NCI-H1105 treated with DMSO at 0.1 percent for 48 hours (cell line): Measurements from ENCODE around the gene NHERF2.
A peak's percentile ranks its signal among the peaks of the same experiment; 100 is the strongest.

Experiments used
- DNase-seq: peaks from one replicate; lab custom pipeline; 2025; lab: John Stamatoyannopoulos, UW

NHERF2 gene

GRCh38 chr16:1991135-1991551 lies 35.6 kb upstream of the NHERF2 start:
- DNase-seq = no peak

DNA sequence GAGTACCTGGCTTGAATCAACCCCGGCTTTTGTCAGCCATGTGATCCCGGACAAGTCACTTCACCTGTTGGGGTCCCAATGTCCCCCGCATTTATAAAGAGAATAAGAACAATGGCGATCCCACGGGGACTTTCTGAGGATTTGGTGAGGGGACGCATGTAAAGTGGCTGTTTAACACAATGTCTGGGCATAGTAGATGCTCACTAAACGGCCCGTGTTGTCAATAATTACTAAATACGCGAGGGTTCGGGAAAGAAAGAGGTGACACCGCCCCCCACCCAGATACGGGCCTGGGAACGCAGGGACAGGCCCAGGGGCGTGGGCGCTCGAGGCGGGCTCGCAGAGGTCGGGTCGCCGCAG lies 35.1 kb upstream of the NHERF2 start:
- DNase-seq = no peak

GRCh38 chr16:1991948-1992703 lies 34.6 kb upstream of the NHERF2 start:
- no peak for DNase-seq

DNA sequence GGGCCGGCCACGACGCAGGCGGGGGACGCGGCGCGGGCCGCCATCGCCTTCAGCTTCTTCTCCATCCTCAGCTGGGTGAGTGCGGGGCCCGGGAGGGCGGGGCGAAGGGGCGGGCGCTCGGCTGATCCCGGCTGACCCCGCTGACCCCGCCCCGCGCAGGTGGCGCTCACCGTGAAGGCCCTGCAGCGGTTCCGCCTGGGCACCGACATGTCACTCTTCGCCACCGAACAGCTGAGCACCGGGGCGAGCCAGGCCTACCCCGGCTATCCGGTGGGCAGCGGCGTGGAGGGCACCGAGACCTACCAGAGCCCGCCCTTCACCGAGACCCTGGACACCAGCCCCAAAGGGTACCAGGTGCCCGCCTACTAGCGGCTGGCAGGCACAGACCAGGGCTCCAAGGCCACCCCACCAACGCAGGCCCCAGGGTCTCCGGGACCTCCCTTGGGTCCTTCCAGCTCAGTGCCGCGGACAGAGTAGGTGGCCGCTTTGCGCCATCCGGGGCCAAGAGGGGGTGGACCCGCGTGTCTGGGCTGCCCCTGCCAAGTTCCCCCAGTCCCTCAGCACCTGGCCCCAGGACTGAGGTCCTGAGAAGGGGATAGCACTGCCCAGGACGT lies 33.9 kb upstream of the NHERF2 start:
- no peak for DNase-seq

DNA sequence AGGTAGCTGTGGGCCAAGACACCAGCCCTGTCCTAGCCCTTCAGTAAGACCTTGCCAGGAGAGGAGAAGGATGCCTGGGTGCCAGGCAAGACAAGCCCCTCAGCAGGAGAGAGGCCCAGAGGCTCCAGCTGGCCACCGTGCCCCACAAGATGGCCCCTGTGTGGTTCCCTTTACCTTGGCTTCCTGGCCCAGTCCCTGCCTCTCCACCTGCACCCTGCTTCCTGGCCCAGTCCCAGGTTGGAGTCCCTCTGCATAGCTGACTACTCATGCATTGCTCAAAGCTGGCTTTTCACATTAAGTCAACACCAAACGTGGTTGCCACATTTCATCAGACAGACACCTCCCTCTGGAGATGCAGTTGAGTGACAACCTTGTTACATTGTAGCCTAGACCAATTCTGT lies 33.0 kb upstream of the NHERF2 start:
- no peak for DNase-seq

- DNase-seq = no peak
Measured at GRCh38 chr16:1997494-1998359, 29.0 kb upstream of the NHERF2 start.

- no peak for DNase-seq
Measured at GRCh38 chr16:1998360-1998835, 28.3 kb upstream of the NHERF2 start.

- no peak for DNase-seq
Measured at GRCh38 chr16:1998852-1999801, 27.6 kb upstream of the NHERF2 start.

- DNase-seq = no peak
Measured at GRCh38 chr16:1999866-2000514, 26.7 kb upstream of the NHERF2 start.

DNA sequence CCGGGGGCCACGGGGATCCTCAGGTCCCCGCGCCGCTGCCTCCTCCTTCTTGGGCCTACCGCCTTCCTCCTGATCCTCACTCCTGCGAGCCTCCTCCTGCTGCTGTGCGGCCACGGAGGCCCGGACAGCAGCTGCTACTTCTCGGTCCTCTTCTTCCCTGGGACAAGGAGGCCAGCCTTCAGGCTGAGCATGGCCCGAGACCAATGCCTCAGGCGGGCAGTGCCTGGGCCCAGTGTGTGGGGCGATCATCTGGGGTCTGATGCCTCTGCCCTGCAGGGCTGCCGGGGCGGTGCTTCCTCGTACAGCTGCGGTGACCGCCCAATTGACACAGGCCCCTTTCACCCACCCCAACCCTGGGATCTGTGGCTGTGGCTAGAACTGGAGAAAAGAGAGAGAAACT lies 25.7 kb upstream of the NHERF2 start:
- DNase-seq = no peak

DNA sequence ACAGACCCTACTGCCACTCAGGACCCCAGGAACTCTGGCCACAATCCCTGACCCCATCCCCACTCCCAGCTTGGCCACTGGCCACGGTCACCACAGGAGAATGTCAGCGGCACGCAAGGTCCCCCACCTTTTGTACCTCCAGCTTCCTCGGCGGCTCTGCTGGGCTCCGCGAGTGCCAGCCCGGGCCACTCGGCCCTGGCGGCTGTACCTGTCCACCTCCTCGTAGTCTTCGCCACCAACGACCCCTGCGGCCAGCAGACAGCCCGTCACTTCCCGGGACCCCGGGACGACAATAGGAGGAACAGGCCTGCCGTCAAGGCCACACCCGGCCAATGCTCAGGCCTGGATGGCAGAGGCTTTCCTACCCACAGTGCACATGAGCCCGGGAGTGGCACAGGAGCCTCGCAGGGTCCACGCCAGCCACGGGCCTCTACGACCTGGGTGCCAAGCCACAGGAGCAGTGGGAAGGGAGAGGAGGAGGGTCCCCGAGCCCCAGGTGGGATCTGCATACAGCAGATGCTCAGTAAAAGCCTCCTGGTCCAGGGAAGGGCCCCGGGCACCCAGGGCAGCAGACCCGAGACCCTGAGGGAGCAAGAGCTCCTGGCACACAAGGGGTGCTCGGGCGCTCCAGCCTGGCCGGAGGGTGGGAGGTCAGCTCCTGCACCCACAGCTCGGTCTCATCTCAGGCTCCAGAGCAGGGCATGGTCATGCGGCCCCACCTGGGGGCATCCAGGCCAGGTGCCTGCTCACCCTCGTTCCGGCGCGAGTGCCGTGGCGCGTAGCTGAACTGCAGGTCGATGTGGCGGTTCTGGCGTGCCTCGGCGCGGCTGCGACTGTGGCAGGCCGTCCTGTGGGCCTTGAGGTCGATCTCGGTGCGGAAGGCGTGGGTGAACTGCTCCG lies 25.0 kb upstream of the NHERF2 start:
- DNase-seq = no peak

DNA sequence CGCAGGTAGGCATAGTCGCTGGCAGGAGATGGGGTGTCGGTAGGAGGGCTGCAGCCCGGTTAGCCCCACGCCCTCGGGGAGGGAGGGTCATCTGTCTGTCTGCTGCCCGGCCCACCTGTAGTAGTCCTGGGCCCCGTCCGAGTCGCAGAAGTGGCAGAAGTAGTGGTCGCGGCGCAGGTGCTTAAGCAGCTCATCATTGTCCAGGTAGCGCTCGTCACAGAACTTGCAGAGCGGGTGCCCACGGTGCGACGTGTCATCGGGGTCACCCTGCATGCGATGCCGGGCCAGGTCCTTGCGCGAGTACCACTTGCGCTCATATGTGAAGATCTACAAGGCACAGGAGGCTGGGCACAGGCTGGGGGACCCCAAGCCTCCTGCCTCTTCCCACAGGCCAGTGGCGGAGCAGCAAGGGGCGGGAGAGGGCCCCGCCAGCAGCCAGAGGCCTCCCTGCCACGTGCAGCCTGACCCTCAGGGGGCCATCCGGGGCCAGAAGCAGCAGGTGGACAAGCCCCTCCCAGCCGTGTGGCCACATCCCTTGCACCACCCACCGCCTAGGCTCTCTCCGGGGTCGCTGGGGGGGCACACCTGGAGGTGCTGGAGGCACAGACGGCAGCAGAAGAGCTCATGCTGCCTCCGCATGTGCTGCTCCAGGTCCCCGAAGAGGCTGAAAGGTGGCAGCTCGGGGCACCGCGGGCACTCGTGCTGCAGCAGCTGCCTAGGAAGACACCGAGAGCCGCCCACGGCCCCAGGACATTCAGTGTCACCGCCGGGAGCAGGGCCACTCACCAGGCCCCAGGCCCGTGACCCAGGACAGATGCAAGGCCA lies 24.1 kb upstream of the NHERF2 start:
- DNase-seq = no peak

GRCh38 chr16:2003231-2003826 lies 23.4 kb upstream of the NHERF2 start:
- no peak for DNase-seq

DNA sequence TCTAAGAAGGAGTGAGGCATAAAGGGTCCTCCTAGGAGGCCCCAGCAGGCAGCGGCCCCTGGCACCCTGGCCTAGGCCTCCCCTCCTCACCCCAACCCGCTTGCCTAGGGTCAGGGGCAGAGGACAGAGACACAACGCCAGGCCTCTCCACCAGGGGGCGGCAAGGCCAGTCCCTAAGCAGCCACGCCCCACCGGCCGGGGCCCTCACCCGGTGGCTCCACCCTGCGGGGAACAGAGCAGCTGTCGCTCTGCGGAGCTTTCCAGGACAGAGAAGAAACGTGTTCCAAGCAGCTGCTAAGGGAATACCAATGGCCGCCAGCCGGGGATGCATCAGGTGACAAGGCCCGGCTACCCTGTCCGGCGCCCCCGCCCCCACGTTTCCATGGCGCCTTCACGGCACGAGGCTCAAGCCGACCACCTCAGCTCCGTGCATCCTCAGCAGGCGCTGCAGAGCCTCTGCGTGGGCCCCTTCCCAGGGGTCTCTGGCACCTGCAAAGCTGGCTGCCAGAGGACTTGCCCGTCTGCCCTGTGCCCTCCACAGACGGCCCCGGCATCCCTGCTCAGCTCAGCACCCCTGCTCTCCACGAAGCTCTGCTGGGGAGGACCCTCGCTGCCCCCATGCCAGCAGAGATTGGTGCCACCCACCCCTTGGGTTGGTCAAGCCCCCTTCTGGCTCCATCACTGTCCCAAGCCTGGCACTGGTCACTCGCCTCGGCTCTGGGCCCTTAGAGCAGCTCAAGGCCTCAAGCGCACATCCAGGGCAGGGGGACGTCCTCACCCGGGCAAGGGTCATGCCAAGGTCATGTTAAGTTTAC lies 22.7 kb upstream of the NHERF2 start:
- peak; percentile 78 for DNase-seq

GRCh38 chr16:2004795-2005517 lies 21.7 kb upstream of the NHERF2 start:
- DNase-seq = no peak

- DNase-seq = no peak
Measured at GRCh38 chr16:2005646-2006045, 21.1 kb upstream of the NHERF2 start.

GRCh38 chr16:2006317-2006716 lies 20.4 kb upstream of the NHERF2 start:
- no peak for DNase-seq
